GM19328 (cell line): Measurements from ENCODE around the gene GBGT1.

Source experiments
- ATAC-seq: cut with Tn5 transposase; IDR thresholded peaks from one replicate; pipeline ENCODE4 v1.9.1; 2021; ENCODE audit warnings: mild to moderate bottlenecking, moderate library complexity; ENCODE audit not compliant: unreplicated experiment

GBGT1 gene

GRCh38 chr9:133104718-133105460, 58.8 kb downstream of the GBGT1 start:
- ATAC-seq = no peak

GRCh38 chr9:133103987-133104505, 59.7 kb downstream of the GBGT1 start:
- no peak for ATAC-seq

GRCh38 chr9:133103183-133103986, 60.3 kb downstream of the GBGT1 start:
- ATAC-seq = no peak
